Astrocyte of the spinal cord (primary cell): ENCODE data around the gene BNC1.

ENCODE experiments used
- DNase-seq: peaks from one replicate; pipeline ENCODE4 v3.0.0; 2011; ENCODE audit warnings: low read depth, low spot score
- H3K4me3 ChIP-seq: 2 replicates; pipeline ENCODE4 v1.5.1; 2011; ENCODE audit warnings: low read depth, mild to moderate bottlenecking, low read length, moderate library complexity
- in situ Hi-C: cut with HindIII; loops from 2 replicates; pipeline ENCODE4 v1.10.0; 2017; ENCODE audit warnings: low sequenced_read_pairs
- TF ChIP-seq, protein P1 (sequence below): IDR thresholded peaks from 2 replicates; pipeline ENCODE4 v1.5.1; 2012; ENCODE audit warnings: low read depth, mild to moderate bottlenecking, low read length, inconsistent platforms

The BNC1 gene

GRCh38 chr15:83320844-83321243, 36.4 kb upstream of the BNC1 start:
- no peak for DNase-seq
- in situ Hi-C loops: no loop called here
- TF ChIP-seq, protein P1, sequence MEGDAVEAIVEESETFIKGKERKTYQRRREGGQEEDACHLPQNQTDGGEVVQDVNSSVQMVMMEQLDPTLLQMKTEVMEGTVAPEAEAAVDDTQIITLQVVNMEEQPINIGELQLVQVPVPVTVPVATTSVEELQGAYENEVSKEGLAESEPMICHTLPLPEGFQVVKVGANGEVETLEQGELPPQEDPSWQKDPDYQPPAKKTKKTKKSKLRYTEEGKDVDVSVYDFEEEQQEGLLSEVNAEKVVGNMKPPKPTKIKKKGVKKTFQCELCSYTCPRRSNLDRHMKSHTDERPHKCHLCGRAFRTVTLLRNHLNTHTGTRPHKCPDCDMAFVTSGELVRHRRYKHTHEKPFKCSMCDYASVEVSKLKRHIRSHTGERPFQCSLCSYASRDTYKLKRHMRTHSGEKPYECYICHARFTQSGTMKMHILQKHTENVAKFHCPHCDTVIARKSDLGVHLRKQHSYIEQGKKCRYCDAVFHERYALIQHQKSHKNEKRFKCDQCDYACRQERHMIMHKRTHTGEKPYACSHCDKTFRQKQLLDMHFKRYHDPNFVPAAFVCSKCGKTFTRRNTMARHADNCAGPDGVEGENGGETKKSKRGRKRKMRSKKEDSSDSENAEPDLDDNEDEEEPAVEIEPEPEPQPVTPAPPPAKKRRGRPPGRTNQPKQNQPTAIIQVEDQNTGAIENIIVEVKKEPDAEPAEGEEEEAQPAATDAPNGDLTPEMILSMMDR: no peak
- H3K4me3 ChIP-seq: no peak overlapping the region

DNA sequence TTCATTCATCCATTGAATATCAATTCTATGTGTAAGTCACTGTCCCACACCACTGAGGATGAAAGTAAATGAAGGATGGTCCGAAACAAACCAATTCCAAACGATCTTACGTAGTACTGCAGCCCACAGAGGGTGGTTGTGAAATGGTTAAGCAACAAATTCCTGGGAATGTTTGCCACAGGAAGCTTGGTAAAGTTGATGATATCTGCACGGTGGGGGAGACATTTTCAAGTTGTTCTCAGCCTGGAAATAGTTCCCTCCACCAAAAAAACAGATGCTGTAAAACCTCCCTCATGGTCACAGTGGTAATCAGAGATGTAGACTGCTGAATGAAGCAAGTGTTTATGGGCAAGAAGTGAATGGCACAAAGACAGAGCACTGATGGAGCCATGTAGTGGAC, 35.9 kb upstream of the BNC1 start:
- TF ChIP-seq, protein P1: no peak
- in situ Hi-C loops: no loop called here
- DNase-seq: peak; percentile 46
- no peak overlapping the region for H3K4me3 ChIP-seq

GRCh38 chr15:83319771-83320170, 35.3 kb upstream of the BNC1 start:
- in situ Hi-C loops: no loop called here
- H3K4me3 ChIP-seq: no peak overlapping the region
- DNase-seq: no peak
- TF ChIP-seq, protein P1: no peak

- TF ChIP-seq, protein P1: no peak
- no peak overlapping the region for H3K4me3 ChIP-seq
- in situ Hi-C loops: no loop called here
- DNase-seq: no peak
Measured at GRCh38 chr15:83318861-83319415, 34.5 kb upstream of the BNC1 start.

DNA sequence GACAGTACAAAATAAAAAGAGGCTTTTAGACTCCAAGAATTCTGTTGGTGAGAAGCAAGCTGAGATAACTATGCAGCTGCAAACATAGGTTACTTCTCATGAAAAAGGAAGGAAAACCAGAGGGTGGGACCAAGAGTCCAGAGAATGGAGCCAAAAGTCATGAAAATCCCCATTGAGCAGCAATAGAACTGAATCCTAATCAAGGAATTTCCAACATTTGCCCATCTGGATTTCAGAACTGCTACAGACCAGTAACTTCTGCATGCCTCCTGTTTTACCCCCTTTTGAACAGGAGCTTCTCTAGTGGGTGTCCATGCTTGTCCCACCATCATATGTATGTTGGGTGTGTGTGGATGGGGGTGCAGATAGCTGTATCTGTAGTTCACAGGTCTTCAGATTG, 33.6 kb upstream of the BNC1 start:
- DNase-seq: no peak
- no peak overlapping the region for H3K4me3 ChIP-seq
- in situ Hi-C loops: no loop called here
- TF ChIP-seq, protein P1: no peak

GRCh38 chr15:83312071-83312470, 27.6 kb upstream of the BNC1 start:
- TF ChIP-seq, protein P1: no peak
- DNase-seq: no peak
- in situ Hi-C loops: no loop called here
- H3K4me3 ChIP-seq: no peak overlapping the region
